Measurements from ENCODE around the gene ZNF584. TPM values are rescaled to one million over a fixed set of nuclear protein-coding genes. Genes with fewer than 3 reads are reported as not detected.

The ZNF584 gene
- total and polyA plus RNA-seq, 10 of the 15 experiments (the other 5 are each of a cell fraction or from before 2014, with no cell fraction given): 2.0 to 10.7 (median 6.3) TPM

- TF ChIP-seq ZNF687 (IDR thresholded peaks at IDR 0.05): no peak
- peak; percentile 82; the same call in 1 of the 2 replicates for TF ChIP-seq POLR2AphosphoS5 (IDR thresholded peaks at IDR 0.05; ENCODE audit: low read length)
- peak; percentile 44; the same call in 1 of the 2 replicates for TF ChIP-seq PML (IDR thresholded peaks at IDR 0.05; ENCODE audit: low read length)
- peak; percentile 75; the same call in 1 of the 2 replicates for TF ChIP-seq YY1 (IDR thresholded peaks at IDR 0.05; ENCODE audit: low read depth, low read length)
- TF ChIP-seq STAT3 (IDR thresholded peaks at IDR 0.05; ENCODE audit: low read depth, low read length): no peak
Measured at GRCh38 chr19:58466760-58467589, 58.5 kb downstream of the ZNF584 start, which contains the start of gene ZNF324 (continued).

Small RNA genes lying within 50 kb of the gene (microRNA-seq; reads per million reads assigned to microRNA genes)
- gene MIR4754: 0.75 reads per million

Small RNA genes lying within 50 kb of the gene (small RNA-seq; reads per million reads assigned to genes)
- gene MIR4754 (0.16 reads per million), gene RNA5SP473 (0.82 reads per million, percentile 25 among the genes with 10 or more reads in this experiment)

Other genes with a start within 250 kb of the ZNF584 start
Only the 7 nearest of the 20 such genes appear.
- 22.0 and 29.6 TPM in 2 replicates for gene A1BG, start 55.2 kb upstream of the ZNF584 start, total RNA-seq (2014; rRNA removed)
- 2.8 and 3.0 TPM in 2 replicates for gene A1BG, start 55.2 kb upstream of the ZNF584 start, total RNA-seq (2014; rRNA removed; fragmentation: Illumina TruSeq; extraction: Trizol)
- 20.8 and 25.1 TPM in 2 replicates for gene A1BG, start 55.2 kb upstream of the ZNF584 start, total RNA-seq (2021)
- 1.1 and 3.2 TPM in 2 replicates for gene A1BG, start 55.2 kb upstream of the ZNF584 start, polyA plus RNA-seq (2011; rRNA removed)
- gene A1BG, start 55.2 kb upstream of the ZNF584 start, polyA plus RNA-seq (2014; fragmentation: Illumina TruSeq; extraction: Trizol): 0.13 and 0.34 TPM in 2 replicates
- gene A1BG, start 55.2 kb upstream of the ZNF584 start, polyA plus RNA-seq (2014; fragmentation: Nextera tagmentation; extraction: Ambion mirVana): 1 to 10 TPM; 2.4 to 4.9 TPM
- gene A1BG, start 55.2 kb upstream of the ZNF584 start, polyA plus RNA-seq (2014; rRNA removed): 24.0 and 29.5 TPM in 2 replicates
- gene A1BG, start 55.2 kb upstream of the ZNF584 start, polyA plus RNA-seq (2016; fragmentation: Nextera tagmentation; extraction: Ambion mirVana): 10 to 100 TPM; 18.8 to 18.9 TPM
- 0.44 and 0.73 TPM in 2 replicates for gene ZNF497, start 45.9 kb upstream of the ZNF584 start, total RNA-seq (2014; rRNA removed)
- gene ZNF497, start 45.9 kb upstream of the ZNF584 start, total RNA-seq (2014; rRNA removed; fragmentation: Illumina TruSeq; extraction: Trizol): 0.09 and 0.18 TPM in 2 replicates
- 0.66 and 0.82 TPM in 2 replicates for gene ZNF497, start 45.9 kb upstream of the ZNF584 start, total RNA-seq (2021)
- gene ZNF497, start 45.9 kb upstream of the ZNF584 start, polyA plus RNA-seq (2011; rRNA removed): 0.27 and 0.29 TPM in 2 replicates
- gene ZNF497, start 45.9 kb upstream of the ZNF584 start, polyA plus RNA-seq (2014; fragmentation: Illumina TruSeq; extraction: Trizol): 0.05 and 0.16 TPM in 2 replicates
- gene ZNF497, start 45.9 kb upstream of the ZNF584 start, polyA plus RNA-seq (2014; fragmentation: Nextera tagmentation; extraction: Ambion mirVana): under 1 TPM; 0.16 TPM
- 0.37 and 0.51 TPM in 2 replicates for gene ZNF497, start 45.9 kb upstream of the ZNF584 start, polyA plus RNA-seq (2014; rRNA removed)
- under 1 TPM; 0.28 to 0.68 TPM for gene ZNF497, start 45.9 kb upstream of the ZNF584 start, polyA plus RNA-seq (2016; fragmentation: Nextera tagmentation; extraction: Ambion mirVana)
- gene ZNF837, start 27.6 kb upstream of the ZNF584 start, total RNA-seq (2014; rRNA removed): 2.1 and 2.9 TPM in 2 replicates
- 0.18 and 0.23 TPM in 2 replicates for gene ZNF837, start 27.6 kb upstream of the ZNF584 start, total RNA-seq (2014; rRNA removed; fragmentation: Illumina TruSeq; extraction: Trizol)
- gene ZNF837, start 27.6 kb upstream of the ZNF584 start, total RNA-seq (2021): 2.1 and 2.6 TPM in 2 replicates
- 0.06 and 0.11 TPM in 2 replicates for gene ZNF837, start 27.6 kb upstream of the ZNF584 start, polyA plus RNA-seq (2011; rRNA removed)
- gene ZNF837, start 27.6 kb upstream of the ZNF584 start, polyA plus RNA-seq (2014; fragmentation: Illumina TruSeq; extraction: Trizol): 0.07 and 0.11 TPM in 2 replicates
- gene ZNF837, start 27.6 kb upstream of the ZNF584 start, polyA plus RNA-seq (2014; fragmentation: Nextera tagmentation; extraction: Ambion mirVana): not detected
- gene ZNF837, start 27.6 kb upstream of the ZNF584 start, polyA plus RNA-seq (2014; rRNA removed): 2.4 TPM in 2 replicates
- gene ZNF837, start 27.6 kb upstream of the ZNF584 start, polyA plus RNA-seq (2016; fragmentation: Nextera tagmentation; extraction: Ambion mirVana): 1 to 10 TPM; 1.6 to 2.4 TPM
- 3,412 and 3,652 TPM in 2 replicates for gene RPS5, start 21.4 kb upstream of the ZNF584 start, total RNA-seq (2014; rRNA removed)
- gene RPS5, start 21.4 kb upstream of the ZNF584 start, total RNA-seq (2014; rRNA removed; fragmentation: Illumina TruSeq; extraction: Trizol): 1,272 and 1,313 TPM in 2 replicates
- gene RPS5, start 21.4 kb upstream of the ZNF584 start, total RNA-seq (2021): 1,860 and 1,884 TPM in 2 replicates
- 1,293 and 2,957 TPM in 2 replicates for gene RPS5, start 21.4 kb upstream of the ZNF584 start, polyA plus RNA-seq (2011; rRNA removed)
- gene RPS5, start 21.4 kb upstream of the ZNF584 start, polyA plus RNA-seq (2014; fragmentation: Illumina TruSeq; extraction: Trizol): 511 and 1,491 TPM in 2 replicates
- gene RPS5, start 21.4 kb upstream of the ZNF584 start, polyA plus RNA-seq (2014; fragmentation: Nextera tagmentation; extraction: Ambion mirVana): 1,000 to 10,000 TPM; 1,983 to 2,378 TPM
- gene RPS5, start 21.4 kb upstream of the ZNF584 start, polyA plus RNA-seq (2014; rRNA removed): 3,473 and 3,824 TPM in 2 replicates
- 1,000 to 10,000 TPM; 1,284 to 1,376 TPM for gene RPS5, start 21.4 kb upstream of the ZNF584 start, polyA plus RNA-seq (2016; fragmentation: Nextera tagmentation; extraction: Ambion mirVana)
- gene RNF225, start 13.0 kb upstream of the ZNF584 start, total RNA-seq (2014; rRNA removed): not detected in 2 replicates
- gene RNF225, start 13.0 kb upstream of the ZNF584 start, total RNA-seq (2014; rRNA removed; fragmentation: Illumina TruSeq; extraction: Trizol): not detected in 2 replicates
- 0.27 and 0.28 TPM in 2 replicates for gene RNF225, start 13.0 kb upstream of the ZNF584 start, total RNA-seq (2021)
- gene RNF225, start 13.0 kb upstream of the ZNF584 start, polyA plus RNA-seq (2011; rRNA removed): not detected in 2 replicates
- not detected in 2 replicates for gene RNF225, start 13.0 kb upstream of the ZNF584 start, polyA plus RNA-seq (2014; fragmentation: Illumina TruSeq; extraction: Trizol)
- gene RNF225, start 13.0 kb upstream of the ZNF584 start, polyA plus RNA-seq (2014; fragmentation: Nextera tagmentation; extraction: Ambion mirVana): not detected
- 0.22 and 0.27 TPM in 2 replicates for gene RNF225, start 13.0 kb upstream of the ZNF584 start, polyA plus RNA-seq (2014; rRNA removed)
- not detected for gene RNF225, start 13.0 kb upstream of the ZNF584 start, polyA plus RNA-seq (2016; fragmentation: Nextera tagmentation; extraction: Ambion mirVana)
- gene ZNF132, start 31.5 kb downstream of the ZNF584 start, total RNA-seq (2014; rRNA removed): 3.5 and 4.0 TPM in 2 replicates
- 3.3 and 3.5 TPM in 2 replicates for gene ZNF132, start 31.5 kb downstream of the ZNF584 start, total RNA-seq (2014; rRNA removed; fragmentation: Illumina TruSeq; extraction: Trizol)
- 2.7 and 3.4 TPM in 2 replicates for gene ZNF132, start 31.5 kb downstream of the ZNF584 start, total RNA-seq (2021)
- gene ZNF132, start 31.5 kb downstream of the ZNF584 start, polyA plus RNA-seq (2011; rRNA removed): 0.68 and 0.81 TPM in 2 replicates
- gene ZNF132, start 31.5 kb downstream of the ZNF584 start, polyA plus RNA-seq (2014; fragmentation: Illumina TruSeq; extraction: Trizol): 2.0 and 2.2 TPM in 2 replicates
- under 1 TPM; 0.56 to 0.73 TPM for gene ZNF132, start 31.5 kb downstream of the ZNF584 start, polyA plus RNA-seq (2014; fragmentation: Nextera tagmentation; extraction: Ambion mirVana)
- 1.4 and 1.9 TPM in 2 replicates for gene ZNF132, start 31.5 kb downstream of the ZNF584 start, polyA plus RNA-seq (2014; rRNA removed)
- 1 to 10 TPM; 2.4 to 3.0 TPM for gene ZNF132, start 31.5 kb downstream of the ZNF584 start, polyA plus RNA-seq (2016; fragmentation: Nextera tagmentation; extraction: Ambion mirVana)
- 7.9 and 8.8 TPM in 2 replicates for gene ZNF324B, start 43.0 kb downstream of the ZNF584 start, total RNA-seq (2014; rRNA removed)
- gene ZNF324B, start 43.0 kb downstream of the ZNF584 start, total RNA-seq (2014; rRNA removed; fragmentation: Illumina TruSeq; extraction: Trizol): 5.3 and 5.9 TPM in 2 replicates
- 9.3 and 12.8 TPM in 2 replicates for gene ZNF324B, start 43.0 kb downstream of the ZNF584 start, total RNA-seq (2021)
- 1.9 and 3.3 TPM in 2 replicates for gene ZNF324B, start 43.0 kb downstream of the ZNF584 start, polyA plus RNA-seq (2011; rRNA removed)
- gene ZNF324B, start 43.0 kb downstream of the ZNF584 start, polyA plus RNA-seq (2014; fragmentation: Illumina TruSeq; extraction: Trizol): 3.0 and 4.2 TPM in 2 replicates
- under 1 TPM; 0.11 to 0.29 TPM for gene ZNF324B, start 43.0 kb downstream of the ZNF584 start, polyA plus RNA-seq (2014; fragmentation: Nextera tagmentation; extraction: Ambion mirVana)
- gene ZNF324B, start 43.0 kb downstream of the ZNF584 start, polyA plus RNA-seq (2014; rRNA removed): 7.6 and 8.4 TPM in 2 replicates
- gene ZNF324B, start 43.0 kb downstream of the ZNF584 start, polyA plus RNA-seq (2016; fragmentation: Nextera tagmentation; extraction: Ambion mirVana): 1 to 10 TPM; 3.5 to 4.4 TPM